HG03378 (cell line): ENCODE results near the gene CNTNAP5.
"Not testable (repeated sequence)": the region's sequence is repeated elsewhere in the genome, so short reads cannot be mapped to it uniquely, and the experiment has no call there.

Source experiments
- ATAC-seq: cut with Tn5 transposase; IDR thresholded peaks from one replicate; pipeline ENCODE4 v1.9.1; 2021; ENCODE audit warnings: mild to moderate bottlenecking, moderate library complexity; ENCODE audit not compliant: unreplicated experiment

Gene CNTNAP5

GRCh38 chr2:124317628-124318027 is 292.5 kb downstream of the CNTNAP5 start:
- no peak for ATAC-seq

DNA sequence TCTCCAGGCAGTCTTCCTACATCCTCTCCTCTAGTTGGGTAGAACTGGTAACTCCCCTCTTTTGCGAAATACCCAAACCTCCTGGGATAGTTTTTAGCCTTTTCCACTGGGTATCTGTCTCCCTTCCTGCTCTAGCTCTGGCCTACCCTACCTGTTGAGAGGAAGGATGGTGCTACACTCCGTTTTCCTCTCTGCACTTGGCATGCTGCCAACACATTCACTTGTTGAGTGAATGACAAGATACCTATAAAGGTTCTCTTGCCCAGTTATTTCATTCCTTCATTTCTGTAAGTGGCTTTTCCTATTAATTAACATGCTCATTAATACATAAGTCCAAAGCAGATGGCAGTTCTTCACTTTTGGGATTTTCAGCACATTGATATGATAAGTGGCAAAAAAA is 293.8 kb downstream of the CNTNAP5 start:
- no peak for ATAC-seq

DNA sequence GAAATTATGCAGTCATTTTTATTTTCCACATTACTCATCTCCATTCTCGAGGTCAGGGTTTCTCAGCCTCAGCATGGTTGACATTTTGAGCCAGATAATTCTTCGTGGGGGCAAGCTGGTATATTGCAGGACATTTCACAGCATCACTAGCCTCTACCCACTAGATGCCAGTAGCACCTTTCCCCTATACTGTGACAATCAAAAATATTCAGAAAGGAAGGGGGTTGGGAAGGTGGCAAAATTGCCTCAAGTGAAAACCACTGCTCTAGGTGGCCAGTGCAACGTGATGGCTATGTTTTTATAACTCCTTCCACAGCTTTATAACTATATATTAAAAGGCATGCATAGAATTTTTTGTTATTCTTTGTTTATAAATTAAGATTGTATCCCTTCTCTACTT is 294.5 kb downstream of the CNTNAP5 start:
- no peak for ATAC-seq

DNA sequence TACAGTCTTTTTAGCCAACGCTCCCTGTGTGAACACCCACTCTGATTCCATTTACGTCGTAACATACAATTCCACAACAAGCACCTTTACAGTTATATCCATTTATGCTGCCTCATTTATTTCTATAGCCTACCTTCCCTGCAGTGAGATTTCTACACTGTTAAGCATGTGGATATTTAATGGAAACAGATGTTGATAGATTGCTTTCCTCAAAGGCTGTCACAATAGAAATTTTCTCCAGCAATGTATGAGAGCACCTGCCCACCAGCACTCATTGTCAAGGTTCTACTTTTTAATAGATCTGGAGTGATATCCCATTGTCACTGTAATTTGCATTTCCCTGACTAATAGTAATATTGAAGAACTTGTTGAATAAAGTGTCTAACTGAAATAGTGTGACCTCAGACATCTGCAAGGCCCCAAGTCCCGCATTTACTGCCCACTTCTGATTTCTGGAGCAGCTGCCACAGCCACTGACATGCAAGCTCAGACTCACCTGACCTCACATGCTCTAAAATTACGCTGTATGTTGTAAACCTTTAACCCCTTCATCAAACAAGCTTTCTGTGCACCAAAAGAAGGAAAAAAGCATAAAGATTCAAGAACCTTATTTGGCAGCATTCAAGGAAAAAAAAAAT is 295.1 kb downstream of the CNTNAP5 start:
- no peak for ATAC-seq

- no peak for ATAC-seq
These were observed 298.2 kb downstream of the CNTNAP5 start for GRCh38 chr2:124323321-124323720.

GRCh38 chr2:124325667-124326440 is 300.8 kb downstream of the CNTNAP5 start:
- ATAC-seq, result no peak

GRCh38 chr2:124327303-124327702 is 302.2 kb downstream of the CNTNAP5 start:
- ATAC-seq, result no peak

- no peak for ATAC-seq
These were observed 303.3 kb downstream of the CNTNAP5 start for GRCh38 chr2:124328397-124328796.

DNA sequence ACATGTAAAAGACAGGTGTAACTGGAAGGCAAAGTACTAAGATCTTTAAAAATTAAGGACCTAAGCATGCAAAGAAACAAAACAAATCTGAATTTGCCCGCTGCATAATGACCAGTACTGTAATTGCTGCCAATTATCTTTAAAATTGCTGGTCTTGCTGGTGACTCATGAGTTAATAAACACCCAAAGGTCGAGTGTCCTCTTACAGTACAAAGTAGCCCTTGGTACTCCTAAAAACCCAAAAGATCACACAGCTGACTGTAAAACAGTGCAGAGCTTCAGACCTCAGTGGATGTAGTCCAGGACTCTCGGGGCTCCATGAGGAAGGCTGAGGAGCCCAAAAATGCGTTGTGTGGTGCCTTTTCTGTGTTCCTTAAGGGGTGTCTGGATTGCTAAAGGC is 308.7 kb downstream of the CNTNAP5 start:
- no peak for ATAC-seq

GRCh38 chr2:124335058-124335457 is 310.0 kb downstream of the CNTNAP5 start:
- ATAC-seq, result no peak

DNA sequence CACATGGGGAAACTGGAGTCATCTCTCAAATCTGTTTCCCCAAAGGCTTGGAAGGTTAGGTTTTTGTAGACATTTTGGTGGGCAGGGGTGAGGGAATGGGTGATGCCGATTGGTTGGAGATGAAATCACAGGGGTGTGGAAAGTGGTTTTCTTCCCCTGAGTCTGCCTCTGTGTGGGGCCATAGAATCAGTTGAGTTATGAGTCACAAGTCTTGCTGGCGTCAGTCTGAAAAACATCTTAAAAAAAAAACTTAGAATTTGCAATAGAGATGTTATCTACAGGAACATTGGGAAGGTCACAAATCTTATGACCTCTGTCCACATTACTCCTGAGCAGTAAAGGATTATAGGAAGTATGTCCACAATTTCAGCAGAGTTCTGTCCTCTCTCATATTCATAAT is 314.6 kb downstream of the CNTNAP5 start:
- no peak for ATAC-seq

DNA sequence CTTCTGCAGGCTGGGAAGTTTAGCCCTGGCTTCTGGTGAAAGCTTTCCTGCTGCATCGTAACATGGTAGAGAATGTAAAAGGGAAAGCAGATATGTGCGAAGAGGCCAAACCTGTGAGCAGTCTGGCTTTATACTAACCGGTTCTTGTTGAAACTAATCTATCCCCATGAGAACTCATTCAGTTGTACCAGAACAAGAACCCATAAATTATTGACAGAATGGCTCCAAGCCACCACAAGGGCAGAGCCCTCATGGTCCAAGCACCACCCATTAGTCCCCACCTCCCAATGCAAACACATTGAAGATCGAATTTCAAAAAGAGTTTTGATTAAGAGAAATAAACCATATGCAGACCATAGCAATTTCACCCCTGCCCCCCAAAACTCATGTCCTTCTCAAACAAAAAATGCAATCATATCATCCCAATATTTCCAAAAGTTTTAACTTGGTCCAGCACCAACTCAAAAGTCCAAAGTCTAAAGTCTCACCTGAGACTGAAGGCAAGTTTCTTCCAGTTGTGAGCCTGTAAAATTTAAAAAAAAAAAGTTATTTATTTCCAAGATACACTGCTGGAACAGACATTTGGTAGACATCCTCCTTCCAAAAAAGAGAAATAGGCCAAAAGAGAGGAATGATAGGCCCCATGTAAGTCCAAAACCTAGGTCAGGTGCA is 318.9 kb downstream of the CNTNAP5 start:
- no peak for ATAC-seq

DNA sequence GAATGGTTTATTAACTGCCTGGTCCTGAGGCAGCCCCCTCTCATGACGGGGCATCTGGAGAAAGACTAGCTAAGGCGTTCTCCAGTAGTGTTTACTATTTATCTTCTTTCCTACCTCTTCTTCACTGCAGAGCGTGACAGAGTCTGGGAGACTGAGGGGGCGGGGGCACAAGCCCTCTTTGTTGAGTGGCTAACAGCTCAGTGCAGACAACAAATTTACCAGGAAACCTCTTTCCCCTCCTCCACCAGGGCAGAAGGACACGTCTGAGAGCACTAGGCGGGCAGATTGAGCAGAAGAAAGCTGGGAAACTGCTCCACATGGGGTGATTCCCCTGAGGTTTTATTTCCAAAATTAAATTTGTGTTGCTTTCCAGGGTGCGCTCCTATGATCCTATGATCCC is 322.1 kb downstream of the CNTNAP5 start:
- no peak for ATAC-seq

DNA sequence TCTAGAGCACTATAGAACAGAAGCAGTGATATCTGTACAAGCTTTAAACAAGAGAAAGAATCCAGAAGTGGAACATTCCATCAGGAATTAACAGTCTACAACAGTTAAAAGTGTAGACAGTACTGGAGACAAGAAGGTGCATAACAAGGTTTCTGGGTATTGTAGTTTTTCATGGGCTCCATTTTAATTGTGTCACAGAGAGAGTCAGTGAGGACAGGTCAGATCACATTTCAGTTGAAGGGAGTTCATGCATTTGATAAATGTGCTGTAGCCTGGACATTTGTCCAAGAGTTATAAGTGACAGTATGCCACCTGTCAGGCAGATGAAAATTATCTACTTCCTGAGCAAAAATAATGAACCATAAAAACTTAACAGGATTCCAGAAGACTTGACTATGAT is 328.6 kb downstream of the CNTNAP5 start:
- ATAC-seq, result no peak

DNA sequence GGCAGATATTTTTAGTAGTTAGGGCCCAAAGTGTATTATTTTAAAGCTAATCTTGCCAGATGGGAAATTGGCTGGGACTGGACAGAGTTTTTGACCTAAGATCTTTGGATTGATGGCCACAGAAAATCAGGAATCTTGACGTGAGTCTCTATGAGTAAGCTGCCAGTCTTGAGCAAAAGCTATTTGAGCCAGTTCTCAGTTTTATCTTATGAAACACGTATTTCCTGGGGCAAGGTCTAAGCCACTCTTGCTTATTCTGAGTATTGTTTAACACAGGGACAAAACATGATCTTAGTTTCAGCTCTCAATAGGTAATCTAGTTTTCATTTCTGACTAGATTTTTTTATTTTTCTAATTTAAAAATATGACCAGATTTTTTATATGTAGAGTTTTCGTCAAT is 329.4 kb downstream of the CNTNAP5 start:
- ATAC-seq, result no peak

- not testable (repeated sequence) for ATAC-seq
These were observed 336.9 kb downstream of the CNTNAP5 start for GRCh38 chr2:124361966-124362365.

DNA sequence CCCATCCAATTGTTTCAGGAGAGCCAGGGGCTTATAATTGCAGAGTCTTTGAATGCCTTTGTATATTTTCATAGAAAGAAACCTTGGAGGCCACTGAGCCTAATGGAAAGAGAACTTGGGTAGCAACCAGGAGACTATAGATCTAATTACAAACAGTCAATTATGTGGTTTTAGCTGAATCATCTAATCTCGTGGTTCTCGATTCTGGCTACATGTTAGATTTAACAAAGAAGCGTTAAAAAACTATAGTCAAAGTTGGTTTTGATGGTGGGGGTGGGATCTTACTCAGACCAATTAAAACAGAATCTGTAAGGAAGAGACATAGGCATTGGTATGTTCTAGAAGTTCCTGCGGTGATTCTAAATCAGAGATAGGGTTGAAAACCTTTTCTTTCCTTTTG is 344.1 kb downstream of the CNTNAP5 start:
- ATAC-seq, result no peak

DNA sequence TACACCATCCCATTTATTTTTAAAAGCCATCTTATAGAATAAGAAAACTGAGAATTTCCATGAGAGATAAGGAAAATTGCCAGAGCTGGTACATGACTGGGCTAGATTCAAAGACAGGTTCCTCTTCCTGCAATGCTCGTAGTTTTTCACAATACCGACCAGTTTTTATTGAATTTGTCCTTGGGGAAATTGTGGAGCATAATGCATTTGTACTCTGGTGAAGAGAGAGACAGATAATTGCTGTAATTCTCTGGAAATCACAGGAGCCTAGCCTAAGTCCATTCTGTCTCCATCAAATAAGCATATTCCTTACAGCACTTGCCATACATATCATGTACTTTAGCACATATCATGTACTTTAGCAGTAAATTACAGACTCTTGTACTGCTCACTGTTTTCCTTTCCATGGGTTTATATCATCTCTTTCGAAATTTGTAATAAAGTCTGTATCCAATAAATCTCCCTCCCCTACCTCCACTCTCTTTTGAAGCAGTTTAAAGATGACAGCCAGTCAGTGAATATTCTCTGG is 355.2 kb downstream of the CNTNAP5 start:
- no peak for ATAC-seq

GRCh38 chr2:124382067-124382618 is 357.1 kb downstream of the CNTNAP5 start:
- no peak for ATAC-seq

- no peak for ATAC-seq
These were observed 370.9 kb downstream of the CNTNAP5 start for GRCh38 chr2:124395961-124396360.

- ATAC-seq, result no peak
These were observed 377.2 kb downstream of the CNTNAP5 start for GRCh38 chr2:124402274-124402673.
